ENCODE measurements around the gene NLK. TPM values are rescaled to one million over a fixed set of nuclear protein-coding genes. Genes with fewer than 3 reads are reported as not detected.
"Not testable (repeated sequence)": the region's sequence is repeated elsewhere in the genome, so short reads cannot be mapped to it uniquely, and the experiment has no call there.

NLK gene
- total RNA-seq, 2 experiments from 2014 or later = 18.1 to 27.8 TPM

DNA sequence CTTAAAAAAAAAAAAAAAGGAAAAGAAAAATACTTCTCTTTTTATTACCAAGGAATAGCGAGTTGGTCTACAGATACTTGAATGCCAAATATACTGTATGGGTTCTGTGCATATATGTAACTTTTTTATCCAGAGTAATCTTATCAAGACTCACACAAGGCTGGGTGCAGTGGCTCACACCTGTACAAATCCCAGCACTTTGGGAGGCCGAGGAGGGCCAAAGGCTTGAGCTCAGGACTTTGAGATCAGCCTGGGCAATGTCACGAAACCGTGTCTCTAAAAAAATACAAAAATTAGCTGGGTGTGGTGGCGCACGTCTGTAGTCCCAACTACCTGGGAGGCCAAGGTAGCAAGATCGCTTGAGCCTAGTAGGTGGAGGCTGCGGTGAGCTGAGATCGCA is 139.1 kb downstream of the NLK start:
- no peaks in the 10 kb centered on the region for H3K4me1 ChIP-seq (ENCODE audit: insufficient read depth, low read length, poor library complexity, severe bottlenecking)
- no peak overlapping the region for H2AFZ ChIP-seq (ENCODE audit: low read length)
- no peak overlapping the region for H3K4me3 ChIP-seq (ENCODE audit: low read depth, low read length, poor library complexity, severe bottlenecking)
- POLR2A ChIA-PET = interaction anchor here (1.2 kb wide), 1 partner anchor 12 kb away, joined by 3 read pairs; no protein-coding TSS in a partner anchor
- H3K9me3 ChIP-seq (ENCODE audit: low read length) = peaks cover 8% of the 10 kb centered on the region; the same call in 1 of the 2 replicates
- DNase-seq (ENCODE audit: low spot score) = no peak
- no peak for TF ChIP-seq EZH2phosphoT487 (IDR thresholded peaks at IDR 0.05; ENCODE audit: borderline replicate concordance, low read depth, low read length)
- TF ChIP-seq, protein P1, sequence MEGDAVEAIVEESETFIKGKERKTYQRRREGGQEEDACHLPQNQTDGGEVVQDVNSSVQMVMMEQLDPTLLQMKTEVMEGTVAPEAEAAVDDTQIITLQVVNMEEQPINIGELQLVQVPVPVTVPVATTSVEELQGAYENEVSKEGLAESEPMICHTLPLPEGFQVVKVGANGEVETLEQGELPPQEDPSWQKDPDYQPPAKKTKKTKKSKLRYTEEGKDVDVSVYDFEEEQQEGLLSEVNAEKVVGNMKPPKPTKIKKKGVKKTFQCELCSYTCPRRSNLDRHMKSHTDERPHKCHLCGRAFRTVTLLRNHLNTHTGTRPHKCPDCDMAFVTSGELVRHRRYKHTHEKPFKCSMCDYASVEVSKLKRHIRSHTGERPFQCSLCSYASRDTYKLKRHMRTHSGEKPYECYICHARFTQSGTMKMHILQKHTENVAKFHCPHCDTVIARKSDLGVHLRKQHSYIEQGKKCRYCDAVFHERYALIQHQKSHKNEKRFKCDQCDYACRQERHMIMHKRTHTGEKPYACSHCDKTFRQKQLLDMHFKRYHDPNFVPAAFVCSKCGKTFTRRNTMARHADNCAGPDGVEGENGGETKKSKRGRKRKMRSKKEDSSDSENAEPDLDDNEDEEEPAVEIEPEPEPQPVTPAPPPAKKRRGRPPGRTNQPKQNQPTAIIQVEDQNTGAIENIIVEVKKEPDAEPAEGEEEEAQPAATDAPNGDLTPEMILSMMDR (conservative IDR thresholded peaks at IDR 0.05; ENCODE audit: low read length) = no peak
- no peaks in the 10 kb centered on the region for H4K20me1 ChIP-seq (ENCODE audit: insufficient read depth, low read length)
- no peaks in the 10 kb centered on the region for H3K79me2 ChIP-seq (ENCODE audit: insufficient read depth, low read depth, low read length)
- no peaks in the 10 kb centered on the region for H3K9me2 ChIP-seq (ENCODE audit: insufficient read depth, low read length)
- H3K4me2 ChIP-seq (ENCODE audit: low read length) = no peak overlapping the region
- H3K27ac ChIP-seq (ENCODE audit: low read depth, low read length, poor library complexity, severe bottlenecking) = no peak overlapping the region
- peaks cover 14% of the 10 kb centered on the region for H3K36me3 ChIP-seq (ENCODE audit: insufficient read depth, low read length)
- intact Hi-C loops (cut with micrococcal nuclease; ENCODE audit: unreplicated experiment) = no loop called here
- CTCF ChIA-PET (ENCODE audit: unreplicated experiment) = no interaction called here
- BruUV-seq (replicated peaks) = no TSS peak

DNA sequence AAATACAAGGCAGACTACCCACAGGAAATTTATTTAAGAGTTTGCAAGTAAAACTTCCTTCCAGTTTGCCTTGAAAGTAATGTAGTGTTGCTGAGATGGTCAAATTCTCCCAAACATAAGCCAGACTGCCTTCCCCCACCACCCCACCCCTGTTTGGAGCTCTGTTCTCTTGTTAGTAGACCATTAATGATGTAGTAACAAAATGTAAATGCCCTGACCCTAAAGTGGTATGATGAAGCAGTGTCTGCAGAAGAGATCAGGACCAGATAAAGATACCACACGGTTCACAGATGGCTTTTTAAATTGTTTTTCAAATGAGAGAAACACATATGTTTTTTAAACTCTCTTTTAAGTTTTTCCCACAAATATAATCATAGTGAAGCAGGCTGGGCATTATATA is 140.1 kb downstream of the NLK start:
- Histone ChIP-seq H3K4me2 (ENCODE audit: low read length) (no peak overlapping the region), H3K79me2 (ENCODE audit: insufficient read depth, low read depth, low read length) (no peaks in the 10 kb centered on the region), H3K4me1 (ENCODE audit: insufficient read depth, low read length, poor library complexity, severe bottlenecking) (no peaks in the 10 kb centered on the region), H3K27ac (ENCODE audit: low read depth, low read length, poor library complexity, severe bottlenecking) (no peak overlapping the region), H2AFZ (ENCODE audit: low read length) (no peak overlapping the region), H4K20me1 (ENCODE audit: insufficient read depth, low read length) (no peaks in the 10 kb centered on the region), H3K36me3 (ENCODE audit: insufficient read depth, low read length) (peaks cover 18% of the 10 kb centered on the region), H3K4me3 (ENCODE audit: low read depth, low read length, poor library complexity, severe bottlenecking) (no peak overlapping the region), H3K9me3 (ENCODE audit: low read length) (peaks cover 8% of the 10 kb centered on the region; the same call in 1 of the 2 replicates), H3K9me2 (ENCODE audit: insufficient read depth, low read length) (no peaks in the 10 kb centered on the region)
- BruUV-seq (replicated peaks) = no TSS peak
- DNase-seq (ENCODE audit: low spot score) = no peak
- no peak for TF ChIP-seq EZH2phosphoT487 (IDR thresholded peaks at IDR 0.05; ENCODE audit: borderline replicate concordance, low read depth, low read length)
- TF ChIP-seq, protein P1 (conservative IDR thresholded peaks at IDR 0.05; ENCODE audit: low read length) = no peak
- intact Hi-C loops (cut with micrococcal nuclease; ENCODE audit: unreplicated experiment) = no loop called here
- POLR2A ChIA-PET = no interaction called here
- CTCF ChIA-PET (ENCODE audit: unreplicated experiment) = no interaction called here

DNA sequence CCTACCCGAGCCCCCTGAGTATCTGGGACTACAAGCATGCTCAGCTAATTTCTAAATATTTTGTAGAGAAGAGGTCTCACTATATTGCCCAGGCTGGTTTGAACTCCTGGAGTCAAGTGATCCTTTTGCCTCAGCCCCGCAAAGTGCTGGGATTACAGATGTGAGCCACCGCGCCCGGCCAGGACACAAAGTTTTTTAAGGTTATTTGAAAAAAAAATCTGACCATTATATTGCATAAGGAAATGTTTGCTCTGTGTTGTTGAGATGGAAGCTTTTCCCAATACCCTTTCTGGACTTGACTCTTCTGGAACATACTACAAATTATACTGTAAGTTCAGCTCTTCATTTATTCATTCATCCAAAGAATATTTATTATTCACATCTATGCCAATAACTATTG is 143.2 kb downstream of the NLK start:
- no peak overlapping the region for H3K4me2 ChIP-seq (ENCODE audit: low read length)
- POLR2A ChIA-PET = interaction anchor here (0.6 kb wide), 1 partner anchor 291 kb away, joined by 4 read pairs; no protein-coding TSS in a partner anchor
- CTCF ChIA-PET (ENCODE audit: unreplicated experiment) = no interaction called here
- H4K20me1 ChIP-seq (ENCODE audit: insufficient read depth, low read length) = no peaks in the 10 kb centered on the region
- H3K36me3 ChIP-seq (ENCODE audit: insufficient read depth, low read length) = peaks cover 18% of the 10 kb centered on the region
- TF ChIP-seq, protein P1 (conservative IDR thresholded peaks at IDR 0.05; ENCODE audit: low read length) = no peak
- no peak for DNase-seq (ENCODE audit: low spot score)
- no peak overlapping the region for H3K27ac ChIP-seq (ENCODE audit: low read depth, low read length, poor library complexity, severe bottlenecking)
- H3K9me2 ChIP-seq (ENCODE audit: insufficient read depth, low read length) = no peaks in the 10 kb centered on the region
- no TSS peak for BruUV-seq (replicated peaks)
- peaks cover 8% of the 10 kb centered on the region; the same call in 1 of the 2 replicates for H3K9me3 ChIP-seq (ENCODE audit: low read length)
- no peak overlapping the region for H2AFZ ChIP-seq (ENCODE audit: low read length)
- no peak overlapping the region for H3K4me3 ChIP-seq (ENCODE audit: low read depth, low read length, poor library complexity, severe bottlenecking)
- intact Hi-C loops (cut with micrococcal nuclease; ENCODE audit: unreplicated experiment) = no loop called here
- H3K4me1 ChIP-seq (ENCODE audit: insufficient read depth, low read length, poor library complexity, severe bottlenecking) = no peaks in the 10 kb centered on the region
- no peaks in the 10 kb centered on the region for H3K79me2 ChIP-seq (ENCODE audit: insufficient read depth, low read depth, low read length)

DNA sequence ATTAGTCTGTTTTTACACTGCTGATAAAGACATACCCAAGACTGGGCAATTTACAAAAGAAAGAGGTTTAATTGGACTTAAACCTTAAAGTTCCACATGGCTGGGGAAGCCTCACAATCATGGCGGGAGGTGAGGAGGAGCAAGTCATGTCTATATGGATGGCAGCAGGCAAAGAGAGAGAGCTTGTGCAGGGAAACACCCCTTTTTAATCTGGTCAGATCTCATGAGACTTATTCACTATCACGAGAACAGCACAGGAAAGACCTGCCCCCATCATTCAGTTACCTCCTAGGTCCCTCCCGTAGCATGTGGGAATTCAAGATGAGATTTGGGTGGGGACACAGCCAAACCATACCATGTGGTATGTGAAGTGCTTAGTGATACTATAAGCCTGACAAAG is 144.0 kb downstream of the NLK start:
- DNase-seq (ENCODE audit: low spot score); BruUV-seq (replicated peaks); H3K79me2 ChIP-seq (ENCODE audit: insufficient read depth, low read depth, low read length); H3K4me3 ChIP-seq (ENCODE audit: low read depth, low read length, poor library complexity, severe bottlenecking); CTCF ChIA-PET (ENCODE audit: unreplicated experiment); H4K20me1 ChIP-seq (ENCODE audit: insufficient read depth, low read length); H3K9me2 ChIP-seq (ENCODE audit: insufficient read depth, low read length); H3K4me1 ChIP-seq (ENCODE audit: insufficient read depth, low read length, poor library complexity, severe bottlenecking); H3K9me3 ChIP-seq (ENCODE audit: low read length); intact Hi-C loops (cut with micrococcal nuclease; ENCODE audit: unreplicated experiment); POLR2A ChIA-PET; H3K27ac ChIP-seq (ENCODE audit: low read depth, low read length, poor library complexity, severe bottlenecking); H3K4me2 ChIP-seq (ENCODE audit: low read length); H2AFZ ChIP-seq (ENCODE audit: low read length): not testable (repeated sequence)
- peaks cover 18% of the 10 kb centered on the region for H3K36me3 ChIP-seq (ENCODE audit: insufficient read depth, low read length)

All from OCI-LY7 (cell line).